ENCODE measurements around the gene MYBPC1. TPM values are rescaled to one million over a fixed set of nuclear protein-coding genes. Genes with fewer than 3 reads are reported as not detected.

The MYBPC1 gene
- total RNA-seq, 1 donor from 2014 or later, result not detected

DNA sequence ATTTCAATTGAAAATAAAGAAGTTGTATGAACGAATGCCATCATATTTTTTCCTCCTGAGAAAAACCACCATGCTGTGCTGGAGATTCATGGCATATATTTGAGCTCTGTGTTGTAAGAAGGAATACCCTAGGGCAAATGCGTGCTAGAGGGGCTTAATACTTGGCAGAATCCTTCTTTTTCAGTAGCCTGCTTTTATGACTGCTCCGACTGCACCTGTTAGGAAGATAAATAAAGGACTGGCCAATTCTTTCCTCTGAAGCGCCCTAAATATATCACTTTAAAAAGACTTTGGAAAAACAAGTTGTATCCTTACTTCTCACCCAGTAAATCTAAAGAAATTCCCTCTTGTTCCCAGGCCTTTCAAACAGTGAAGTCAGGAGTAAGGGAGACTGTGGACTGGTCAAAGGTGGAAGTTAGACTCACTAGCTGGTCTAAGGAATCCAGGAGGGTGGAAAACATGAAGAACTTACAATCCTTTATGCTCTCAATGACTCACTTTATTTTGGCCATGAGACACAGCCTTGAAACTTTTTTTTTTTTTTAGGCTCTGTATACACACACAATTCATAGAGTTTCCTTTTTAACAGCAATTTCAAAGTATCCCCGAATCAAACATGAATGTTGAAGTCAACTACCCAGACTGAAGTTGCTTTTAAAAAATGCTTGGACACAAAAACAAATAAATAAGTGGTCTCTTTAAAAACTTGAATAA, 5.2 kb downstream of the MYBPC1 start:
- DNase-seq (ENCODE audit: extremely low read depth, low read depth, low spot score), result no peak

DNA sequence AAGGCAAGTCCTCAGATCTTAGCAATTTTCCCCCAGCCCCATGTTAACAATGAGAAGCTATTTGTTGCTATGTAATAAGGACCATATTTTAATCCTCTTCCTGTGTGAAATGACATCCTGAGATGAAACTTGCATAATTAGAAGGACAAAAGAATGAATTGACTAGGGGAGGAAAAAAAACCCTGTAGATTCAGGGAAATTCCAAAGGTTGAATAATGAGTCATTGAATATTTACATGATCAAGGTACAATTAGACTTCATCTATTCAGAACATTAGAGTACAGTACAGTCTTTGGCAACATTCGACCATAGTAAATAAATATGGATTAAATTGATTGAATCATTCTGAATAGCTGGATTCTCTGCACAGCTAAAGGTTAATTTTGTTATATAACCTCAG, 9.4 kb downstream of the MYBPC1 start:
- no peak for DNase-seq (ENCODE audit: extremely low read depth, low read depth, low spot score)

DNA sequence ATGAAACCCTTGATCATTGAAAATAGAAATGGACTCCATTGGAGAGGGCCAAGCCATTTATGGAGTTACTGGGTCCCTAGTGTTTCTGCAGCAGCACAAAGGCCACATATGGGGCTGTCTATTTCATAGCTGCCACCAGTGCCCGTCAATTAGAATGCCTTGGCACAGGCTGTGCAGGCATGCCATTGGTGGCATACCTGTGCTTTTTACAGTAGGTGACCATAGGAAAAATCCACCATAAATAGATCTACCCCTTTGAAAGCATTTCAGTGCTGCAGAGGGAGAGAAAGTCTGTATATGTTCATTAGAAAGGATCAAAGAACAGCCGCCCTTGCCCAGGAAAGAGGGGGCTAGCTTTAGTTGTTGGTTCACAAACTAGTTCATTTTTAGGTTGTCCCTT, 13.1 kb downstream of the MYBPC1 start:
- no peak for DNase-seq (ENCODE audit: extremely low read depth, low read depth, low spot score)

DNA sequence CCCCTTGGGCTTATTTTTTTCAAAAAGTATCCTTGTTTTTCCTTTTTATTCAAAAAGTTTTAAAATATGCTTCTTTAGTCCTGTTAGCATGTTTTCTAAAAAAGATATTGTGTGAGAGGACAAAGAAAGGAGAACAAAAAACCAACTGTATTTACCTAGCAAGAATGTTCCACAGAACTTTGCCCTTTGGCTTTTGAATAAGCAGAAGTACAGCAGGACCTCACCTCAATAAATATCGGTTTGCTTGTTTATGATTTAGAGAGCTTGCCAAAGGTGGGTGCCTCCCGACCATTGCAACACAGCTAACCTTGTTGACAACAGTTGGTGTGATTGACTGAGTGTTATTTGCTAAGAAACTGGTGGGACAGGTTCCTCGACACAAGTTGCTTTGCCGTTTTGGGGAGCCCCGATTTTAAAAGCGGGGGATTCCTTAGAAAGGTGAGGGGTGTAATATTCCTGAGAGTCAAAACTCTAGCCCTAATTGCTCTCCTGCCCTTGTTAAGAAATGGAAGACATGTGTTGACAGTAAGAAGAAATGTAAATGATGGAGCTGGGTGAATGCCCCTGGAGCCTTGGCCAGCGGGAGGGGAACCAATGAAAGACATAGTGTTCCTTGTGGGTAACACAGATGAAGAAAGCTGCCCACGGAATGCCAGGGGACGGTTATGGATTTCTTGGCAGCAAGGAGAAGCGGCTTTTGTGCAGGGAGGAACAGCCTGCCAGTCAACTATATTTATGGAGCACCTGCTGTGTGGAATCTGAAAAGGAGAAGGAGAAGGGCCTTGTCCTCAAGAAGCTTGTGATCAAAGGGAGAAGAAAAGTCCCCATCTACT, 13.7 kb downstream of the MYBPC1 start:
- DNase-seq (ENCODE audit: extremely low read depth, low read depth, low spot score), result no peak

DNA sequence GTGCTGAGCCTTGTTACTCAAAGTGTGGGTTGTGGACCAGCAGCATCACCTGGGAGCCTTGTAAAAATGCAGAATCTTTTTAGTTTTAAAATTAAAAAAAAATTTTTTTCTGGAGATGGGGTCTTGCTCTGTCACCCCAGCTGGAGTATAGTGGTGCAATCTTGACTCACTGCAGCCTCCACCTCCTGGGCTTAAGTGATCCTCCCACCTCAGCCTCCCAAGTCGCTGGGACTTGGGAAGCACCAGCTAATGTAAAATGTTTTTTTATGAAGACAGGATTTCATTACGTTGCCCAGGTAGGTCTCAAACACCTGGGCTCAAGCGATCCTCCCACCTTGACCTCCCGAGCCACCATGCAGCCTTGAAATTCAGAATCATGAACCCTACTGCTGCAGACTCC, 14.4 kb downstream of the MYBPC1 start:
- no peak for DNase-seq (ENCODE audit: extremely low read depth, low read depth, low spot score)

DNA sequence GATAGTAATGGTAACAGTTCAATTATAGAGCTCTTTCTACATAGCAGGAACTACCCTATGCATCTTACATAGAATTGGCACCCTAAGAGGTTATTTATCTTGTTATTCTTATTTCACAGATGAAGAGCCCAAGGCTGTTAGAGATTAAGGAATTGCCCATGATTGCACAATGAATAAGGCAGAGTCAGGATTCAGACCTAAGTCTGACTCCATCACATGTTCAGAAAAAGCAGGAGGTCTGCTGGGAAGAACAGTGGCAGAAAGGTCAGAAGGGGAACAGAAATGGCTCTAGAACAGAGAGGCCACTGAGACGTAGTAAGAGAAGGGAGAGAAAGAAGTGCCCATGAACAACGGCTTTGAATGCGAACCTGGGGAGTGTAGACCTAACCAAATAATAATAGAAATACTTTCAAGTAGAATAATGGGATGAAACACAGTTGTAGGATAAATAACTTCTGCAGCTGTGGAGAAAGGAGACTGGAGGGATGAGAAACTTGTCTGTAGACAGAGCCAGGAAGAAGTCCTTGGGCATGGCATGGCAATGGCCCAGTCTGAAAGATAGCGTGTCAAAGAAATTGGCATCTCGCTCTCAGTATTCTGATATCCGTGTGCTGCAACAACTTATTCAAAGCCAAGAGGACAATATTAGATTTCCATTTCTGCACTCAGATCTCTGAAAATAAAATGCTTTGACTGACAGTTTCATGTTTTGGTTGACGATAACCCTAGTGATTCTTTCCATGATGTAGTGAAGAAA, 17.6 kb downstream of the MYBPC1 start:
- DNase-seq (ENCODE audit: extremely low read depth, low read depth, low spot score), result no peak

DNA sequence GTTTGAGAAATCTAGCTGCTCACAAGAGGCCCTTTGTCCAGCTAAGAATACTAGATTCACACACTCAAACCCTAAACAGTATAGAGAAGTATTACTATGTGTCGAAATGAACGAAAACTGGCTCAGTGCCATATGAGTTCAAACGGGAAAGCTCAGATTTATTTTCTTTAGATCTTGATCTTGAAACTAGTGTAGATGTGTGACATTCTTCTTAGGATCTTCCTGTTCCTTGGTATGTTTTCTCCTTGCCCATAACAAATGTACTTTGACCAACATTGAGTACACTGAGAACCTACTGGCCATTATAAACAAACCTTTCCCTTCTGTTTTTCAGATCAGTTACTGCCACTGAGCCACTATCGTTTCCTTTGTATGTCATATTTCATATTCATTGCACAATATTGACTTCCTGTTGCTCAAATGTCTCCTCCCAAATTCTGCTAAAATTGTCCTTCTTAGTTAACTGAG, 21.3 kb downstream of the MYBPC1 start:
- DNase-seq (ENCODE audit: extremely low read depth, low read depth, low spot score), result no peak

DNA sequence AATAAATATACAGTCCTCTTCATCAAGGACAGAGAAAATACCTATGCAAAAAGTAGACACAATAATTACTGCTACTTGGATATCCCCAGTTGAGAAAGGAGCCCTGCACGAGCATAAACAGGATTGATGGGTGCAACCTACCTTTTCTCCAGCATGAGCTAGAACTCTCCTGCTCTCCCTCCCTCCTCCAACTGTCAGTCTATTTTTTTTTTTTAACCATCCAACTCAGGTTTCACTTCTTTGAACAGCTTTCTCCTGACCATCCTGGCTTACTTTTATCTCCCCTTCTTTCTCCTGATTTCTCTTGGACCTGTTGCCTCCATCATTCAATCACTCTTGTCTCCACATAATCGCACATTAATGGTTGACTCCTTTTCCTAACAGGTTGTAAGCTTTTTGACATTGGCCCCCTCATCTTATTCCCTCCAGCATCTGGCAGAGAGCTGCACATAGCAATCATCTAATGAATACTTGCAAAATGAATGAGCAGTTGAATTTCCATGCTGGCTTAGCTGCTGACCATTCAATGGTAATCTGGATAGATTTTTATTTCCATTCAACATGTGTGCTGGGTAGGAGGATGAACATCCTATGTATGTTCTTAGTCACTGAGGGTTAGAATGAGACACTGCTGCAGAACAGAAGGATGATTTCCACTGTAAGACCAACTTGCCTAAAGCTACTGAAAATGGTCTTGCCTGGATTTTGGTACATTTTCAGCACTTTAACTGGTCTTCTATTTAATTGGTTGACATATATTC, 24.4 kb downstream of the MYBPC1 start:
- DNase-seq (ENCODE audit: extremely low read depth, low read depth, low spot score), result no peak

DNA sequence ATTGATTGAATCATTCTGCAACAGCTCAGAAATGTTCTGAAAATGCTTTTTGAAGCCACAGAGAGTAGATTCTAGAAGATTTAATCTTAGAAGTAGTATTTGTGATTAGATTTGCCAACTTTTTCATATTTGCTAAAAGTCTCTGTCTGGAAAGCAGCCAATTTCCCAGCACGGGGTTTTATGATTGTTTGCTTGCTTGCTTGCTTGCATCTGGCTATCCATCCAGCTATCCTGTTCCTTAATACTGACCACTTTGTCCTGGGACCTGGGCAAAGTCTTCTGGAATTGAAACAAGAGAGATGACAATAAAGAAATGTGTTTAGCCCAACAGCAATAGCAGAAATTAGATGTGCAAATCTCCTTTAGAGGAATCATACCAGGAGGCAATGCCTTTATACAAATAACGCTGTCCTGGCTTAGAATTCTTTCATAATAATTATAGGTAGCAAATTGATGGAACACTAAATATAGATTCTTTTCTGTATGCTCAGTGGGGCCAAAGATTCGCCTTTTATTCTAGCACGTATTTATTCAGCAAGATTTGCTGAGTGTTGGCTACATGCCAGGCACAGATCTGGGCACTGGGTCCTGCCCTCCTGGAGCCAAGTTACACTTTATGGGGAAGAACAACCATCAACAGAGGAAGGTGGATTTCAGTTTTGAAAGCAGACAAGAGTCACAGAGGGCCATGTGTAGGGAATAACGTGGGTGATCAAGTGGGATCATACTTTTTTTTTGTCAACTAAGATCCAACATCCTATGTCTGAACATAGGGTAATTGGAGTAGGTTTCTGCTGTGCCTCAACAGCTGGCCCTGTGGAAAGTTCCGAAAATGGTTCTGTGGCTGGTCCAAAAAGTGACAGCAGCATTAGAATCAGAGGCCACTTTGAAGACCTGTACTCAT, 25.3 kb downstream of the MYBPC1 start:
- DNase-seq (ENCODE audit: extremely low read depth, low read depth, low spot score), result no peak

DNA sequence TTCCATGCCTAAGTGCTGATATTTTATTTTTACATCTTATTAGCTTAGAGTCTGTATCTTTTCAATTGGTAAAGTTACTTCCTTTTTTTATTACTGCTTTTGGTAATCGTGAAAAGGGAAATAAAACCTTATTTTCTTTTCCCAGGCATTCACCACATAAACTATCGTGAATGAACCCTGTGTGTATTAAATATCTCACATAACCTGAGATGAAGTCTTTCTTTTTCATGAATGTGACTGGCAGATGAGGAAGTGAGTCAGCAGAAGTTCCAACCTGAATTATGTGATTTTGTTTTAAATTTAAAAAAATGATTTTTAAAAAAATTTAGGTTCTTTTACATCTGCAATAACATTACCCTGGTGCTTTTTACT, 26.0 kb downstream of the MYBPC1 start:
- no peak for DNase-seq (ENCODE audit: extremely low read depth, low read depth, low spot score)

DNA sequence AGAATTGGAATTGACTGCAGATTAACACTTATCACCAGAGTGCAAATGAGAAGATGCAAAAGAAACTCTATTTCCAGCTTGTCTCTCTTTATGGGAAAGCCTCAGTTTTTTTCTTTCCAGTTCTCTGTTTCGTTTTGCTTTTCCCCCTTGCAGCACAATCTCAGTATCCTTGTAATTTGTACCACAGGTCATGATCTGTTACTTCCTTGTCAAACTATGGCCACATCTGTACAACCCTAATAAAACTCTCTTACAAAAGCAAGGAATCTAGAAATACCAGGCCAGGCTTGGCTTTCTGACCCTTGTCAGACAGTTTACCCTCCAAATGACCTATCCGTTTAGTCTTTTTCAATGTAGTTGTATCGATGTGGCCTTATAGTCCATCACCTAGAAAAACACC, 33.9 kb downstream of the MYBPC1 start:
- no peak for DNase-seq (ENCODE audit: extremely low read depth, low read depth, low spot score)

DNA sequence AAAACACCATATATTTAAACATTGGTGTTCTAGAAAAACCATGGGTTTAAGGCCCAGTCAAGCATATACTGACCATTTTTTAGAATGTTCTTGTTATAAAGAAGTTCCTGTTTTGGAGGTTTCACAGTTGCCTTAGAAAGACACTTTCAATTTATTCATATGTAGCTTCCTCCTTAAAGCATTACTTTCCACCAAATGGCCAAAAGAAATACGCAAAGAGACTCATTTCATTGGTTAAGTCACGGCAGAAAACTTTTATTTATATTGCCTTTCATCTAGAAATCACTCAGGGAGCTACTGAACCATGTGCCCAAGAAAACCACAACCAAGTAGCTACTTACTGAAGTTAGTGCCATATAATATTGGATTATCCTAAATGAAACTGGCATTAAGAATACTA, 40.0 kb downstream of the MYBPC1 start:
- no peak for DNase-seq (ENCODE audit: extremely low read depth, low read depth, low spot score)

DNA sequence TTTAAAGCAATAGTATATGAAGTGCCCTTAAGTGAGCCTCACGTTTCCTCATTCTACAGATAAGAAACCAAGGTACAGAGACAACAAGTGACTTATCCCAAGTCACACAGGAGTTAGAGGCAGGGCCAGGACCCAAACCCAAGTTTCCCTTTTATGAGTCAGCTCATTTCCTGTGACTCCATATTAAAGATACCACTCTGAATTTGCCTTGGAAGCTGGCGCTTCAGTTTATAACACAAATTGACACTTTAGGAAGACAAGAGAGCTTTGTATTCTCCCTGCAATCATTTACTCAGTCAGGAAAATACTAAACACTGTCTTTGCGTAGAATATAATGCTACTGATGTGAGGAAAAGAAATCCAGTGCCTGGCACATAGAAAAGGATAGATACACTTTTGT, 43.2 kb downstream of the MYBPC1 start:
- DNase-seq (ENCODE audit: extremely low read depth, low read depth, low spot score), result no peak

DNA sequence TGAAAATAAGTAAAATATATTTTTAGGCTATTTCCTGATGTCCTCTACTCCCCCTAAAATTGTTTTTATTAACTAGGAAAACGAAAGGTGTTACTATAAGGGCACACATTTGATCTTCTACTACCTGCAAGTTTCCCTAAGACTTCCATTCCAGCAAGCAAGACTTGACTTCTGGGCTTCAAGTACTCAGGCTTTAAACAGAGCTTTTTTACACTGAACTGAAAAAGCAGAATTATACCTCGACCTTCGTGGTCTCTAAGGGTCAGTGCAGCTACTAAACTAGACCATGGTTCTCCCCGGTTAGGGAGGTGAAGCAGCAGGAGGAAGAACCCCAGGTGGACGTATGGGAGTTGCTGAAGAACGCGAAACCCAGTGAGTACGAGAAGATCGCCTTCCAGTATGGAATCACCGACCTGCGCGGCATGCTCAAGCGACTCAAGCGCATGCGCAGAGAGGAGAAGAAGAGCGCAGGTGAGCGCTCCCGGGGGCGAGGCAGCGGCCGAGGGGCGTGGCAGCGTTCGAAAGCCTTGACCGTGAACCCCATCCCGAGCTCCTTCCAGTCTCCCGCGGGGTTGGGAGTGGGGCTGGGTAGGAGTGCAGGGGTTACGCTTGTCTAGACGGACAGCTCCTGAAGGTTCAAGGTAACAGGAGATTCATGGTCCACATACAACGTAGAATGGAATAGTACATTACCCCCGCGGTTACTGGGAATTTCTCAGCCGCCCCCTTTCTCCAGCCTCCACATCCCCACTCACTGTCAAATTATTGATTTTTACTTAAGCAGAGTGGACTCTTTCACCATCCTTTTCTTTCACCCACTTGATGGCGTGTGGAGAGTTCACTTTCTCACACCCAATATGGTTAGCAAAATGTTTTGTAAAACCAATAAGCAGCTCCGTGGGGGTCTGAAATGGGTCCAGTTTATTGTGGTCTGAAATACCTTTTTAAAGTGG, 47.6 kb downstream of the MYBPC1 start:
- DNase-seq (ENCODE audit: extremely low read depth, low read depth, low spot score), result no peak

DNA sequence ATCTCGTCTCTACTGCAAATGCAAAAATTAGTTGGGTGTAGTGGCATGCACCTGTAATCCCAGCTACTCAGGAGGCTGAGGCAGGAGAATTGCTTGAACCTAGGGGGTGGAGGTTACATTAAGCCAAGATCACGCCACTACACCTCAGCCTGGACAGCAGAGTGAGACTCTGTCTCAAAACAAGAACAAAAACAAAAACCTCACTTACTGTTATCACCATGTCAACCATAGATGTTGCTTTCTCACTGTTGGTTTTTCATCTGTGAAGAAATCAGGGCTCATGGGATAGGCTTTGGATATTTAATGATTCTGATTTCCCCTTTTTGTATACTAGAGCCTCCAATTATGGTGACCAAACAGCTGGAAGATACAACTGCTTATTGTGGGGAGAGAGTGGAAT, 52.9 kb downstream of the MYBPC1 start:
- DNase-seq (ENCODE audit: extremely low read depth, low read depth, low spot score), result no peak

DNA sequence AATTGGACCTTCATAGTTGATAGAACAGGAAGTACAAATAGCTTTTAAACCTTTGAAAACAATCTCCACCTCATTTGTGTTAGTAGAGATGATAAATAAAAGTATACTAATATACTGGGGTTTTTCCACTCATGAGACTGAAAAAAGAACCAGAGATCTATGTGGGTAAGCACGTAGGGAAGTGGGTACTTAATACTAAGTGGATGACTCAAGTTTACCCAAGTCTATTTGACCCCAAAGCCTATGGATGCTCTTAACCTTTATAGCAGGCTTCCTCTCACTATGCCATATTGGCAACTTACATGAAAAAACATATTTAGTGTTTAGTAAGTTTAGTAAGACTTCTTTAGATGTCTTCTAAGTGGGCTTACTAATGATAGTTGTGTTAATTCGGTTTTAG, 53.4 kb downstream of the MYBPC1 start:
- DNase-seq (ENCODE audit: extremely low read depth, low read depth, low spot score), result no peak

DNA sequence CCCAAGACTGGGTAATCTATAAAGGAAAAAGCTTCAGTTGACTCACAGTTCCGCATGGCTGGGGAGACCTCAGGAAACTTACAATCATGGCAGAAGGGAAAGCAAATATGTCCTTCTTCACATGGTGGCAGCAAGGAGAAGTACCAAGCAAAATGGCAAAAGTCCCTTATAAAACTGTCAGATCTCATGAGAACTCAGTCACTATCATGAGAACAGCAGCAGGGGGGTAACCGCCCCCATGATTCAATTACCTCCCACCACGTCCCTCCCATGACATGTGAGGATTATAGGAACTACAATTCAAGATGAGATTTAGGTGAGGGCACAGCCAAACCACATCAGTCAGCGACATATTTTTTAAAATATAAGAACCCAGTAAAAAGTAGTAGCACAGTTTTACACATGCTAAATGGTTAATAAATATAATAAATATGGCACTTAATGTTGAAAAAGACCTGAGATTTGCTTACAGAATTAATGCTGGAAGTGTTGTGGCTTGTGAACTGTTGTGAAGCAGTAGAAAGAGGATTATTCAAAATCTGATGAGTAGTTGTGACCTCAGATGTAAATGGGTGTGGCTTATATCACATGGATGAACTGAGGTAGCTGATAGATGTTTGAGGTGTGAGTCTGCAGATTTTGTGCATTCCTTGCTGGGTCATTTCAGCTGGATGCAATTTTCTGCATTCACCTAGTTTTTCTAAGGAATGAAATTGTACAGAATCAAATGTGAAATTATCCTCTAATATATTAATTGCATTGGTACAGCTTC, 55.8 kb downstream of the MYBPC1 start:
- DNase-seq (ENCODE audit: extremely low read depth, low read depth, low spot score), result no peak

DNA sequence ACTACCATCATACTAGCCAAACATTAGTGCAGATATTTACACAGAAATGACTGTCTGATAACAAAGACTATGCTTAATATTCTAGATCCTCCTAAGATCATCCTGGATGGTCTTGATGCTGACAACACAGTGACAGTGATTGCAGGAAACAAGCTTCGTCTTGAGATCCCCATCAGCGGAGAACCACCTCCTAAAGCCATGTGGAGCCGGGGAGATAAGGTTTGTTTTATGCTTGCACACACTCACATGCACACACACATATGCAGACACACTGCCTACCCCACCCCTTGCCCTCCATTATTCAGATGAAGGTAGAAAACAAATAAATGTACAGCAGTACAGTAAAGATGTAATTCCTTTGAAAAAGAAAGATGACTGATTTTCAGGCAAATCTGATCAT, 58.3 kb downstream of the MYBPC1 start:
- DNase-seq (ENCODE audit: extremely low read depth, low read depth, low spot score), result no peak
